Esophagus mucosa (tissue), 1 donor: ENCODE data around the gene EIF4G1. TPM values are rescaled to one million over a fixed set of nuclear protein-coding genes. Genes with fewer than 3 reads are reported as not detected.

Source experiments
- ATAC-seq: fragments of 200-7000 bp; cut with Tn5 transposase; one replicate; pipeline ENCODE4 v1.9.1; 2020
- total RNA-seq: library from RNA; stranded (reverse); gene quantifications from one replicate; pipeline ENCODE4 v1.2.4, GENCODE V29; 2023
- donor health status: DM: yes; HTN: yes; CAD: no.

The EIF4G1 gene
- total RNA-seq, 1 donor from 2014 or later, result 339 TPM

DNA sequence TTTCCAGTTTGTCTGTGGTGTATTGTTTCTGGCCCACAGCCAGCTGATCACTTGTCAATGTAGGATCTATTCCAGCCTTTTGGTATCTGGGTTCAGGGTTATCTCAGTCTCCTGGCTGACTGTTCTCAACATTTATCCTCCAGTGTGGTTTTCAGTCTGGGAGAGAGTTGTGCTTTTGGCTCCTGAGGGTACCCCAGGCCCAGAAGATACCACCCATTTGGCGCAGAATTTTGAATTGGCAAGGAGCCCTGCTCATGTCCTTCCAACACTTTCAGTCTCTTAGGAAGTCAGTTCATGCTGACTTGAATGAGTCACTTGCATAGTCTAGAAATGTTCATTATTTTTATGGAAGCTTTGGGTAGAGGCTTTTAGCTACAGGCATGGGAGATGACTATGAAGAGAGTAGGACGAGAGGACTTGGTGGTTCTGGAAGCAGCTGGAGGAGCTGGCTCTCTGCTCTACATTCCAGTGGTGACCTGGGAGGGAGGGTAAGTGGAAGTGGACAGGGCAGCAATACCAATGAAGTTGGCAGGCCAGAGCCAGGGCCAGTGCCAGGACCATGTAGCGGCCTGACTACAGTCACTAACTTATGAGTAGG is 54.3 kb downstream of the EIF4G1 start:
- ATAC-seq, result no peak

DNA sequence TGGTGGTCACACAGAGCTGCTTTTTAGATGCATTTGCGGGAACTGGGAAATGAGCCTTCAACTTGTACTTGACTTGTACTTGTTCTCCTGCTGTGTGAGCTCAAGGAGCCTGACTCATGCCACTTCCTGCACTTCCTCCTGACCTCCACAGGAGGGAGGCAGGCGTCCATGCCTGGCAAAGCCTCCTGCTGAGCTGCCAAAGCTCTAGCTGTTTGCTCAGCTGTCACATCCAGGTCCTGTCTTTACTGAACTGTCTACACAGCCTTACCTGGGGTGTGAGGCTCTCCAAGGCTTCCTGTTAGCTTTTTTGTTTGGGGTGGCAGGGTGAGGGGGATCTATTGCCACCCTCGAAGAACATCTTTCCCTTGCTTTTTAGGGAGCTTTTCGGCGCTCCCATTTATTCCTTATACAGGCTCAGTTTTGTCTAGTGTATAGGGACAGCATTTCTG is 57.2 kb downstream of the EIF4G1 start:
- peak; percentile 96 for ATAC-seq

DNA sequence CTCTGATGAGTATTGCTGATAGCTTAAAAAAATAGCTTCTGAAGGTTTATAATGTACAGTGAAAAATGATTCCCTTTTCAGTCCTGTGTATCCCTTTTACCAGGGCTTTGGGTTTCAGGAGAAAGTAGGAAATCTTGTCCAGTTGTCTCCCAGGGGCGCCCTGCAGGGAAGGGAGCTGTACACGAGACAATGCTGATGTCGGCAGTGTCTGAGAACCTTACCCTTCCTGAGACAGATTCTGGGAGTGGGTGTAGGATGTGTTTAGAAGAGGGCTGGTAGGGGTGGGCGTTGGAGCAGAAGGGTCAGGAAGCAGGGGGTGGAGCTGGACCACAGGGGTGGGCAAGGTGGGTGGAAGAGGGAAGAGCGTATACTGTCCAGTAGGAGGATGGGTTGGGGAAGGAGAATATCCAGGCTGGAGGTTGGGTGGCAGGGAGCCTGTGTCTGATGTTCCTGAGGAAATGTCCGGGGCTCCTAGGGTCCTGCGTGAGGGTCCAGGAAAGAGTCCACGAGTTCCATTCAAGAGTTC is 58.0 kb downstream of the EIF4G1 start:
- ATAC-seq, result no peak

DNA sequence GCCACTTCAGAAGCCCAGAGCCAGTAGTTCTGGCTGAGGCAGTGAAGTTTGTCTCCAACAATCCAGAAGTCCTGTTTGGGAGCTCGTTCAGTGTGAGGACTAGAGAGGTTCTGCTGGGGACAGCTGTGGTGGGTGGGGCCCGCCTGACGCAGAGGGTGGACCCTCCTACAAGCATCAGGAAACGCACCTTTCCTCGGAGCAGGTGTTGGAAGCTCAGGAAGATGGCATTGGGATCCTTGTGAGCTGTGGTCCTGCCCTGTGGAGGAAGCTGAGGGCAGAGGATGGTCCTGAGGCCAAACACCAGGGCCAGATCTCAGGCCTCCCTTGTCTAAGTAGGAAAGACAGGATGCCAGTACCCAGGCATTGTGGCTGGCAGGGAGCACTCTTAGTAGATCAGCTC is 58.5 kb downstream of the EIF4G1 start:
- ATAC-seq, result no peak

DNA sequence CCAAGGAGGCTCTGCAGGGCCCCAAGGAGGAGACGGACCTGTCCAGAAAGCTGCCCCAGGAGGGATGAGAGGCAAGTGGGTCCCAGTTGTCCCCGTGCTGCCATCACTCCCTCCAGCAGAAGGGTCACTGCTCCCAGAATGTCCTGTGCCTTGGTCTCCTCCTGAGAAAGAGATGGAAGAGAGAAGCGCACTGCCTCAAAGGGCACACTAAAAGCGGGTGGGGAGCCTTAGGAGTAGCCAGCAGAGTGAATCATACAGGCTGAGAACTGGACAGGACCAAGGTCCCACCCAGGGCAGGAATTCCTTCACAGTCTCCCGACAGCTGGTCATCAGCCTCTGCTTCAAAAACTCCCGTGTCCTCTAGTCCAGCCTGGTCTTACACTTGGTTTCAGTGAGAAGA is 59.0 kb downstream of the EIF4G1 start:
- no peak for ATAC-seq

DNA sequence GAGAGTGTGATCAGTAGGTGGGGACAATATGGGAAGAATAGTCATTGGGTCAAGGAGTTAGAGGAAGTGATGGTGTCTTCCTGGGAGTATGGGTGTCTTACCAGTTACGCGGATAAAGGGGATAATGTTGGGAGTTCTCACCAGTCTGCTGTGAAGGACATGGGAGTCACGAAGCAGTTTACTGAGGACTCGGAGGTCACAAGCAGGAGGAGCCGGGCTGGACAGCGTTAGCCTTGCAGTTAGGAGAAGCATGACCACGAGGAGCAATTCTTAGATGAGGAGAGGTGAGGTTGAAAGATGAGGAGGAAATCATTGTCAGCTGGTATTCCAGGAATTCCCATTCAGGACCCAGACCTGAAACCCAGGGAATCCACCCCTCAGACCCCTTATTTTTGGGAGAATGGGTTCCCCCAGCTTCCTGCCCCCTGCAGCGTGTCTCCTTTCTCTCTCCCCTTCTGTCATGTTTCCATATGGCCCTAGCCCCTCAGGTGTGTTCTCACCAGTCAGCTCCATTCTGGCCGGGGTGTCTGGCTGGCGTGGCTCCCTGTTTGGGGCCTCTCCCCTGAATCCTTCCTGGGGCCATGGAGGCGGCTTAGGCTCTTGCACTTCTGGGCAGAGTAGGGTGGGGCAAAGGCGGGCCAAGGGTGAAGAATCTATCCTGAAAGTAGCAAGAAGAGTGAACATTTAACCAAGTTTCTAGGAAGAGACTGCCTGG is 61.5 kb downstream of the EIF4G1 start:
- no peak for ATAC-seq

DNA sequence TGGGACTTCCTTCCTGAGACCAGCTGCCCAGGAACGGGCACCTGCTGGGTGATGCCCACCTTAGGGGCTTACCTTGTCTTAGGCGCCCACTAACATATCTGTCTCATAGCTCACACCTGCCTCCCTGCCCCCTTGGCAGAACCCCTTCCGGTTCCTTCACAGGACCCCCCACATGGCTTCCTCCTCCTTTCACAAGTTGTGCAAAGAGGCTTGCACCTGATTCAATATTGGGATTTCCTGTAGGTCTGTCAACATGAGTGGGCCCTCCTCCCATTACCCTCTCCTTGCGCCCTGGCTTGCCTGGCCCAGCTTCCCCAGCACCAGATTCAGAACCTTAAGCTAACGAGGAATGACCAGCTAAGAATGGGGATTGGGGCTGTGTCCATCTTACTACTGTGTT is 63.0 kb downstream of the EIF4G1 start:
- ATAC-seq, result no peak

DNA sequence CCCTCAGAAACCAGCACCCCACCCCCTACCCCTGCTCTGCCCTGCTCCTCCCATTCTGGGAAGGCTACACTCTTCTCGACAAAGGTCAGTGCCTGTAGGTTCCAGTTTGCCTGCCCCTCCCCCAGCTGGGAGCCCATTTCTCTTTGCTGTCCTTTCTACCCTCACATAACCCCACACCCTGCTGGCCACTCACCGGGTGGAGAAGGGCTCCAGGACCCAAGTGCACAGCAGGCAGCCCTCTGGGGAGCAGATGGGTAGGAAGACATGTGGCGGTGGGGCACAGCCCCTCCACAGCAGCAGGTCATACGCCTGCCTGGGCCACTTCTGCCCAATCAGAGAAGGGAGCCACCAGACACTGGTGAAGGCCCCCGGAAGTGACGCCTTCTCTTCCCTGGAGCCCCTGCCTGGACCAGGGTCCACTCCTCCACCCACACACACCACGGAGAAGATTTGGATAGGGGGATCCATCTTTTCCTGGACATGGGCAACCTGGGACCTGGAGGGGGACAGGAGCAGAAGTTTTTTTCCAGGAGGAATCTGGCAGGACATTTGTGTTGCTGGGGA is 63.6 kb downstream of the EIF4G1 start, which contains the start of gene THPO:
TSS of gene THPO (minus strand) at position 326 of the 564 bp plus-strand sequence. CDS start 1,948 bp downstream, outside the sequence.
- no peak for ATAC-seq

DNA sequence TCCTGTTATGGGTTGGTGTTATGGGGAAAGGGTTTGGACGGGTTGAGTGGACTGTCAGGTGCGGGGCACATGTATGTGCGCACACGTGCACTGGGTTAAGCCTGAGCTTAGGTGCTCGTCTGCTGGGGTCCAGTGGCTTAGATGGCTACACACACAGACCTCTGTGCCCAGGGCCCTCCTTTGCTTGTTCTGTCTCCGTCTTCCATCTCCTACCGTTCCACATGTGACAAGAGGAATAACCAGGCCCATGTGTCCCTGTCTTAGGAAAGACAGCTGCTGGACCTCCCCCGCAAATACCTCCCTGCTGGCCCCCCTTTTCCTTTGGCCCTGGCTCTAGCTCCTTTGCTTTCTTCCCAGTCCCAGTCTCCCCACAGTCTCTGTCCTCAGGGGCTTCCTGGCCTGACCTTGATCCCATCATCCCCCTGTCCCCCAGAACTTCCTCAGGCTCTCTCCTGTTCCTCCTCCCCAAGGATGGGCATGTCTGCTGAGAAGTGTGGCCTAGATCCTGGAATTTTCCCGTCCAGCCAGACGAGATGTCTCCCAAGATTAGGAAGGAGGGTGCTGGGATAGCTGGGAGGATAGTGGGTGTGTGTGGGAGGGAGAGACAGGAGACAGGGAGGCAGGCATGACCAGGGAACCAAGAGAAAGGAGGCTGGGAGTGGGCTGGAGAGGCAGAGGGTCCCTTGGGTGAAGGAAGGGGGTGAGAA is 64.4 kb downstream of the EIF4G1 start:
- no peak for ATAC-seq

DNA sequence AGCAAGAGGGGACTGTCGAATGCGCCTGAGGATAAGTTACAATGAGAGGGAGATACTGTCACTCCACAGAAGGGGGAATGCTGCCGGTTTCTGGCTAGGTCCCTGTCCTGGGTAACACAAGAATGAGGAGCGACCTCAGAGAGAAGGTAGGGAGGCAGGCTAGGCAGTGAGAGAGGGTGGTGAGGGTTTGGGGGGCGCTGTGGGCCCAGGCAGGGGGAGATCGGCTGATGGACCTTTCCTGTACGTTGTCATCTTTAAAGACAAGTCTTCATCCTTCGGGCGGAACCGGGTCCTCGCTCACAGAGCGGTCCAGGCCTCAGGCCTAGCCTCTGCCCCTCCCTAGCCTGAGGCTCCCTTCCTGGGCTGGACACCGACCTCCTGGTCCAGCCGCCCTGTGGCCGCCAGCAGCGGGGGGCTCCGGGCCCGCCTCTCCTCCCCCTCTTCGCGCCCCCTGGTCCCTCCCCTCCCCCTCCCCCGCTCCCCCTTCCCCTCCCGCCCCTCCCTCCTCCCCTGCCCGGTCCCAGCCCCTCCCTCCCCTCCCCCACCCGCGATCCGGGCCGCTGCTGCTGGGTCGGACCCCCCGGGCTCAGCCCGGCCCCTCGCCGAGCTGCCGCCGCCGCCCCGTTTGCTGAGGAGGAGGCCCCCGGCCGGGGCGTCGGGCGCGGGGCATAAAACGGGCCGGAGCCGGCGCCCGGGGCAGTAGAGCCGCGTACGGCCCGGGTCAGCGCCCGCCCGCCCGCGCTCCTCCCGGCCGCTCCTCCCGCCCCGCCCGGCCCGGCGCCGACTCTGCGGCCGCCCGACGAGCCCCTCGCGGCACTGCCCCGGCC is 65.2 kb downstream of the EIF4G1 start, which contains the start of gene CHRD:
TSS of gene CHRD (plus strand) at position 697 of the 827 bp plus-strand sequence. CDS start 265 bp downstream, outside the sequence.
- ATAC-seq, result no peak

DNA sequence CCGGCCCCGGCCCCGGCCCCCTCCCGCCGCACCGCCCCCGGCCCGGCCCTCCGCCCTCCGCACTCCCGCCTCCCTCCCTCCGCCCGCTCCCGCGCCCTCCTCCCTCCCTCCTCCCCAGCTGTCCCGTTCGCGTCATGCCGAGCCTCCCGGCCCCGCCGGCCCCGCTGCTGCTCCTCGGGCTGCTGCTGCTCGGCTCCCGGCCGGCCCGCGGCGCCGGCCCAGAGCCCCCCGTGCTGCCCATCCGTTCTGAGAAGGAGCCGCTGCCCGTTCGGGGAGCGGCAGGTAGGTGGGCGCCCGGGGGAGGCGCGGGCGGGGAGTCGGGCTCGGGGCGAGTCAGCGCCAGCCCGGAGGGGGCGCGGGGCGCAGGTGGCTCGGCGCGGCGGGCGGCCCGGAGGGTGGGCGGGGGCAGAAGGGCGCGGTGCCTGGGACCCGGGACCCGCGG is 65.8 kb downstream of the EIF4G1 start:
- ATAC-seq, result peak; percentile 3

DNA sequence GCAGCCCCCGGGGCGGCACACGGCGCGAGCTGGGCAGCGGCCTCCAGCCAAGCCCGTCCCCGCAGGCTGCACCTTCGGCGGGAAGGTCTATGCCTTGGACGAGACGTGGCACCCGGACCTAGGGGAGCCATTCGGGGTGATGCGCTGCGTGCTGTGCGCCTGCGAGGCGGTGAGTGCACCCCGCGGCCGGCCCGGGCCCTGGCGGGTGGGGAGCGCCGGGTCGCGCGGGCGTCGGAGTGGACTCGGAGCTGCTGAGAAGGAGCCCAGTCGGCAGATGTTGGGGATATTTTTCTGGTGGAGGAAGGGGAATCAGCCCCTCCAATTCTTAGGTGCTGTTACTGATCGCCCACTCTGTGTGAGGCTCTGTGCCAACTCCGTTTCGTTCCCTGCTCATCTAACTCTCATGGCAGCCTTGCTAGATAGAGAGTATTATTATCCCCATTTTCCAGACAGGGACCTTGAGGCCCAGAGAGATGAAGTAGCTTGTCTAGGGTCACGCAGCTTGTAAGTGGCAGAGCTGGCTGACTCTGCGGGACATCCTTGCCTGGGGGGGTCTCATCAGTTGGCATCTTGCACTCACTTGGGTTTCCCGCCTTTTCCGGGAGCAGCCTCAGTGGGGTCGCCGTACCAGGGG is 66.3 kb downstream of the EIF4G1 start:
- no peak for ATAC-seq

DNA sequence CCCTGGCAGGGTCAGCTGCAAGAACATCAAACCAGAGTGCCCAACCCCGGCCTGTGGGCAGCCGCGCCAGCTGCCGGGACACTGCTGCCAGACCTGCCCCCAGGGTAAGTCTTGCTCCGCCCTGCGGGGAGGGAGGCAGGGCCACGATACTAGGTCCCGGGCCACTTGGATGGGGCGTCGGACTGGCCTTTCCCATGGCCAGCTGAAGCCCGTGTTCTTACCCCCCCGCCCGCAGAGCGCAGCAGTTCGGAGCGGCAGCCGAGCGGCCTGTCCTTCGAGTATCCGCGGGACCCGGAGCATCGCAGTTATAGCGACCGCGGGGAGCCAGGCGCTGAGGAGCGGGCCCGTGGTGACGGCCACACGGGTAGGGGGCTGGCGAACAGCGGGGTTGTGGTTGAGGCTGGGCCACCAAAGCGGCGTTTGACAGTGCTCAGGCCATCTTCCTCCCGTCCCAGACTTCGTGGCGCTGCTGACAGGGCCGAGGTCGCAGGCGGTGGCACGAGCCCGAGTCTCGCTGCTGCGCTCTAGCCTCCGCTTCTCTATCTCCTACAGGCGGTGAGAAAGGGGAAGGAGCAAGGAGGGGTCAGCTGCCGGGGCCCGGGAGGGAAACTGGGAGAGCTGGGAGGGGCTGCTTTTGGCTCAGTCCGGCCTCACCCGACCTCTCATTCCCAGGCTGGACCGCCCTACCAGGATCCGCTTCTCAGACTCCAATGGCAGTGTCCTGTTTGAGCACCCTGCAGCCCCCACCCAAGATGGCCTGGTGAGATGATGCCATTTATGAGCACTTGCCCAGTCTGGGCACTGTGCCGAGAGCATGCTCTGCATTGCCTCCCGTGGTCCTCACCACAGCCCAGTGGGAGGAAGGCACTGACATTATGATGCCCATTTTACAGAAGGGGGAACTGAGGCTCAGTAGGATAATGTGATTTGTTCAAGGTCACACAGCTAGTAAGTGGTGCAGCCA is 67.1 kb downstream of the EIF4G1 start:
- ATAC-seq, result peak; percentile 7

DNA sequence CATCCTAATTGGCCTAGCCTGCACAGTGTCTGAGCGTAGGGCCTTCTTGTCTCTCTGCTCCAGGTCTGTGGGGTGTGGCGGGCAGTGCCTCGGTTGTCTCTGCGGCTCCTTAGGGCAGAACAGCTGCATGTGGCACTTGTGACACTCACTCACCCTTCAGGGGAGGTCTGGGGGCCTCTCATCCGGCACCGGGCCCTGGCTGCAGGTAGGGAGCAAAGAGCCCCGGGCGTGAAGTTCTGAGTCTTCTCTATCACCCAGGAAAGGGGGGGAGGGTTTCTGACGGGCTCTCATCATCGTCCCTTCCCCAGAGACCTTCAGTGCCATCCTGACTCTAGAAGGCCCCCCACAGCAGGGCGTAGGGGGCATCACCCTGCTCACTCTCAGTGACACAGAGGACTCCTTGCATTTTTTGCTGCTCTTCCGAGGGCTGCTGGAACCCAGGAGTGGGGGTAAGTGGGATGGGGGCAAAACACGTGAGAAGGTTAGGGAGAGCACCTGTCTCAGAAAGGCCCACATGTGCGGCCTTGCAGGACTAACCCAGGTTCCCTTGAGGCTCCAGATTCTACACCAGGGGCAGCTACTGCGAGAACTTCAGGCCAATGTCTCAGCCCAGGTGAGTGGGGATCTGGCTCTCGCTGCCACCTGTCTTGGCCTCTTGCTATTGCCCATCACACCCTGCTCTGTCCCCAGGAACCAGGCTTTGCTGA is 68.1 kb downstream of the EIF4G1 start:
- ATAC-seq, result no peak

DNA sequence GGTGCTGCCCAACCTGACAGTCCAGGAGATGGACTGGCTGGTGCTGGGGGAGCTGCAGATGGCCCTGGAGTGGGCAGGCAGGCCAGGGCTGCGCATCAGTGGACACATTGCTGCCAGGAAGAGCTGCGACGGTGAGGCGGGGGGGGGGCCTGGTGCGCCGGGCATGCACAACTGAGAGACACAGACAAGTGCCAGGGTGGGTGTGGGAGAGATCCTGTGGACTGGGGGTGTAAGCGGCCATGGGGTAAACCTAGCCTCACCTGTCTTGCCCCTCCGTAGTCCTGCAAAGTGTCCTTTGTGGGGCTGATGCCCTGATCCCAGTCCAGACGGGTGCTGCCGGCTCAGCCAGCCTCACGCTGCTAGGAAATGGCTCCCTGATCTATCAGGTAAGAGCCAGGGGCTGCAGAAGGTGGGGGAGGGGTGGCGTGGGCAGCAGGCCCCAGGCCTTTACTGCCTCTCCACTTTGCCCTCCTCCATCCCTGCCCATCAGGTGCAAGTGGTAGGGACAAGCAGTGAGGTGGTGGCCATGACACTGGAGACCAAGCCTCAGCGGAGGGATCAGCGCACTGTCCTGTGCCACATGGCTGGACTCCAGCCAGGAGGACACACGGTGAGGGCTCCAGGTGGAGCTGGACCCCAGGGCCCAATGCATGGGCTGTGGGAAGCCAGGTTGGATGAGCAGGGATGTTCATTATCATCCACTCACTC is 68.8 kb downstream of the EIF4G1 start:
- no peak for ATAC-seq

DNA sequence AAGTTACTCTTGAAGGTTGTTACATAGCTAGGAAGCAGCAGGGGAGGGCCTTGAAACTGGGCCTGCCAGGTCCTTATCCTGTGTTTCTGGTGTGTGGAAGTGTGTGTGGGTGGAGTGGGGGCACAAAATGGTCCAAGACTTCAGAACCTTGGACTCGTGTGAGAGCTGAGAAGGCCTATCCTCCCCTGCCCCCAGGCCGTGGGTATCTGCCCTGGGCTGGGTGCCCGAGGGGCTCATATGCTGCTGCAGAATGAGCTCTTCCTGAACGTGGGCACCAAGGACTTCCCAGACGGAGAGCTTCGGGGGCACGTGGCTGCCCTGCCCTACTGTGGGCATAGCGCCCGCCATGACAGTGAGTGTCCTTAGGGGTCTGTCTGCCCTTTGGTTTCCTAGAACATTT is 69.9 kb downstream of the EIF4G1 start:
- no peak for ATAC-seq
